ENCODE data around the gene POLR3B.
"Not testable (repeated sequence)": the region's sequence is repeated elsewhere in the genome, so short reads cannot be mapped to it uniquely, and the experiment has no call there.

- not testable (repeated sequence) for TF ChIP-seq POLR2AphosphoS5, POLR2A, CTCF (IDR thresholded peaks at IDR 0.05)
These were observed 44.1 kb upstream of the POLR3B start for GRCh38 chr12:106313413-106313812.
